K562 (cell line): ENCODE data around the gene BMP10. TPM values are rescaled to one million over a fixed set of nuclear protein-coding genes. Genes with fewer than 3 reads are reported as not detected.

ENCODE experiments used
- C11orf30 ChIP-seq: fragments of 450-650 bp; IDR thresholded peaks from 2 replicates; pipeline ENCODE4 v1.6.1; 2016; ENCODE audit warnings: low read depth, mild to moderate bottlenecking
- CBX5 ChIP-seq: IDR thresholded peaks from 2 replicates; pipeline ENCODE4 v1.6.1; 2014; ENCODE audit warnings: low read depth, borderline replicate concordance
- IRF1 ChIP-seq: sonication (generic); formaldehyde crosslinking; IDR thresholded peaks from 2 replicates; pipeline ENCODE4 v1.8.0; 2022; ENCODE audit warnings: missing genetic modification reagents, mild to moderate bottlenecking, borderline replicate concordance
- MIER1 ChIP-seq: fragments of 450-650 bp; IDR thresholded peaks from 2 replicates; pipeline ENCODE4 v1.6.1; 2016; ENCODE audit warnings: antibody characterized with exemption, mild to moderate bottlenecking, low read depth
- MXD1 ChIP-seq: fragments of 250-450 bp; sonication (Bioruptor Pico); IDR thresholded peaks from 2 replicates; pipeline ENCODE4 v1.8.0; 2021; ENCODE audit warnings: borderline replicate concordance, mild to moderate bottlenecking, moderate library complexity; ENCODE audit not compliant: poor library complexity, severe bottlenecking
- NCOR1 ChIP-seq: fragments of 450-650 bp; IDR thresholded peaks from 2 replicates; pipeline ENCODE4 v1.6.1; 2016; ENCODE audit warnings: mild to moderate bottlenecking, moderate library complexity
- REST ChIP-seq, 2 experiments: fragments of 450-650 bp; formaldehyde crosslinking in 1 of 2; IDR thresholded peaks; 2 replicates each; pipeline versions ENCODE4 v1.4.0 to v1.6.1; 2014 to 2020; ENCODE audit warnings: mild to moderate bottlenecking in 2 of 2, borderline replicate concordance in 1 of 2, low read depth in 1 of 2
- TCF15 ChIP-seq: fragments of 250-450 bp; sonication (Bioruptor Pico); IDR thresholded peaks from 2 replicates; pipeline ENCODE4 v1.8.0; 2022; ENCODE audit warnings: moderate library complexity, mild to moderate bottlenecking, inconsistent platforms
- polyA plus RNA-seq, 8 experiments: library from polyadenylated mRNA; depleted of rRNA in 4 of 8; stranded (reverse) in 5 of 8; unstranded in 3 of 8; fragments of >200 nt; fragmentation: Nextera tagmentation in 2 of 8; fragmentation: Illumina TruSeq in 1 of 8; extraction: Ambion mirVana in 2 of 8; extraction: Trizol in 1 of 8; gene quantifications; 2 replicates each; pipeline versions ENCODE4 v1.2.1 to v1.2.3, GENCODE V29; 2011 to 2014; ENCODE audit warnings: inconsistent platforms in 1 of 8, missing spikeins in 1 of 8
- total RNA-seq, 7 experiments: library from RNA; depleted of rRNA in 6 of 7; stranded (reverse); fragments of >200 nt in 6 of 7; fragmentation: Illumina TruSeq in 2 of 7; extraction: Trizol in 2 of 7; gene quantifications; 2 replicates each; pipeline versions ENCODE4 v1.2.1 to v1.2.3, GENCODE V29; 2011 to 2021; ENCODE audit warnings: low replicate concordance in 1 of 7
- TF ChIP-seq, protein P1 (sequence below): fragments of 450-650 bp; IDR thresholded peaks from 2 replicates; pipeline ENCODE4 v1.7.1; 2018; ENCODE audit warnings: mild to moderate bottlenecking, low read depth; ENCODE audit not compliant: partially characterized antibody
- TF ChIP-seq, protein P2 (sequence below): fragments of 250-450 bp; sonication (Bioruptor Pico); IDR thresholded peaks from 2 replicates; pipeline ENCODE4 v1.9.0; 2021; ENCODE audit warnings: mild to moderate bottlenecking
- TF ChIP-seq, protein P3 (sequence below): fragments of 450-650 bp; IDR thresholded peaks from 2 replicates; pipeline ENCODE4 v1.6.1; 2016; ENCODE audit warnings: low read depth, mild to moderate bottlenecking, moderate library complexity
- TF ChIP-seq, protein P4 (sequence below): IDR thresholded peaks from 3 replicates; pipeline ENCODE4 v1.6.1; 2011; ENCODE audit warnings: borderline replicate concordance, mild to moderate bottlenecking; ENCODE audit not compliant: insufficient read length, insufficient read depth

BMP10 gene
- total and polyA plus RNA-seq, 9 of the 15 experiments (the other 6 are each of a cell fraction or from before 2014, with no cell fraction given) = 0.11 to 0.91 (median 0.43) TPM

GRCh38 chr2:68870215-68870614 is 982 bp downstream of the BMP10 start (continued):
- TF ChIP-seq, protein P1, sequence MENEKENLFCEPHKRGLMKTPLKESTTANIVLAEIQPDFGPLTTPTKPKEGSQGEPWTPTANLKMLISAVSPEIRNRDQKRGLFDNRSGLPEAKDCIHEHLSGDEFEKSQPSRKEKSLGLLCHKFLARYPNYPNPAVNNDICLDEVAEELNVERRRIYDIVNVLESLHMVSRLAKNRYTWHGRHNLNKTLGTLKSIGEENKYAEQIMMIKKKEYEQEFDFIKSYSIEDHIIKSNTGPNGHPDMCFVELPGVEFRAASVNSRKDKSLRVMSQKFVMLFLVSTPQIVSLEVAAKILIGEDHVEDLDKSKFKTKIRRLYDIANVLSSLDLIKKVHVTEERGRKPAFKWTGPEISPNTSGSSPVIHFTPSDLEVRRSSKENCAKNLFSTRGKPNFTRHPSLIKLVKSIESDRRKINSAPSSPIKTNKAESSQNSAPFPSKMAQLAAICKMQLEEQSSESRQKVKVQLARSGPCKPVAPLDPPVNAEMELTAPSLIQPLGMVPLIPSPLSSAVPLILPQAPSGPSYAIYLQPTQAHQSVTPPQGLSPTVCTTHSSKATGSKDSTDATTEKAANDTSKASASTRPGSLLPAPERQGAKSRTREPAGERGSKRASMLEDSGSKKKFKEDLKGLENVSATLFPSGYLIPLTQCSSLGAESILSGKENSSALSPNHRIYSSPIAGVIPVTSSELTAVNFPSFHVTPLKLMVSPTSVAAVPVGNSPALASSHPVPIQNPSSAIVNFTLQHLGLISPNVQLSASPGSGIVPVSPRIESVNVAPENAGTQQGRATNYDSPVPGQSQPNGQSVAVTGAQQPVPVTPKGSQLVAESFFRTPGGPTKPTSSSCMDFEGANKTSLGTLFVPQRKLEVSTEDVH = no peak
- no peak for TF ChIP-seq CBX5
- no peak for TF ChIP-seq NCOR1
- peak; percentile 18; the same call in 1 of the 2 replicates for TF ChIP-seq C11orf30
- no peak for TF ChIP-seq MXD1 (CRISPR knock-in tag)
- TF ChIP-seq, protein P2, sequence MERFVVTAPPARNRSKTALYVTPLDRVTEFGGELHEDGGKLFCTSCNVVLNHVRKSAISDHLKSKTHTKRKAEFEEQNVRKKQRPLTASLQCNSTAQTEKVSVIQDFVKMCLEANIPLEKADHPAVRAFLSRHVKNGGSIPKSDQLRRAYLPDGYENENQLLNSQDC = no peak
- no peak for TF ChIP-seq IRF1 (CRISPR knock-in tag)
- TF ChIP-seq REST (IDR thresholded peaks at IDR 0.05; ENCODE audit: borderline replicate concordance) = no peak
- no peak for TF ChIP-seq REST (CRISPR knock-in tag; IDR thresholded peaks at IDR 0.05; ENCODE audit: low read depth)
- TF ChIP-seq, protein P3, sequence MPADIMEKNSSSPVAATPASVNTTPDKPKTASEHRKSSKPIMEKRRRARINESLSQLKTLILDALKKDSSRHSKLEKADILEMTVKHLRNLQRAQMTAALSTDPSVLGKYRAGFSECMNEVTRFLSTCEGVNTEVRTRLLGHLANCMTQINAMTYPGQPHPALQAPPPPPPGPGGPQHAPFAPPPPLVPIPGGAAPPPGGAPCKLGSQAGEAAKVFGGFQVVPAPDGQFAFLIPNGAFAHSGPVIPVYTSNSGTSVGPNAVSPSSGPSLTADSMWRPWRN = no peak
- TF ChIP-seq, protein P4, sequence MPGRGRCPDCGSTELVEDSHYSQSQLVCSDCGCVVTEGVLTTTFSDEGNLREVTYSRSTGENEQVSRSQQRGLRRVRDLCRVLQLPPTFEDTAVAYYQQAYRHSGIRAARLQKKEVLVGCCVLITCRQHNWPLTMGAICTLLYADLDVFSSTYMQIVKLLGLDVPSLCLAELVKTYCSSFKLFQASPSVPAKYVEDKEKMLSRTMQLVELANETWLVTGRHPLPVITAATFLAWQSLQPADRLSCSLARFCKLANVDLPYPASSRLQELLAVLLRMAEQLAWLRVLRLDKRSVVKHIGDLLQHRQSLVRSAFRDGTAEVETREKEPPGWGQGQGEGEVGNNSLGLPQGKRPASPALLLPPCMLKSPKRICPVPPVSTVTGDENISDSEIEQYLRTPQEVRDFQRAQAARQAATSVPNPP = no peak
- no peak for TF ChIP-seq MIER1
- TF ChIP-seq TCF15 = no peak
